Mesenchymal stem cell (in vitro differentiated cells and primary cell): Measurements from ENCODE around the gene PARN.
"Not testable (repeated sequence)": the region's sequence is repeated elsewhere in the genome, so short reads cannot be mapped to it uniquely, and the experiment has no call there.

Experiments
- DNase-seq: peaks from one replicate; pipeline ENCODE4 v3.0.0-alpha.2; 2013
- H2AFZ ChIP-seq: one replicate; pipeline ENCODE4 v1.6.1; 2013; ENCODE audit warnings: low read depth, mild to moderate bottlenecking, control low read depth, inconsistent platforms, low read length, moderate library complexity
- H2AK5ac ChIP-seq: 2 replicates; pipeline ENCODE4 v1.6.1; 2013; ENCODE audit warnings: low read length, moderate library complexity, mild to moderate bottlenecking, inconsistent platforms; ENCODE audit not compliant: severe bottlenecking
- H2BK120ac ChIP-seq: one replicate; pipeline ENCODE4 v1.6.1; 2013; ENCODE audit warnings: low read depth, mild to moderate bottlenecking, inconsistent platforms, low read length, moderate library complexity
- H2BK12ac ChIP-seq, 2 experiments: one replicate each; pipeline ENCODE4 v1.6.1; 2013; ENCODE audit warnings: inconsistent platforms in 2 of 2, low read length in 2 of 2, mild to moderate bottlenecking in 2 of 2, moderate library complexity in 2 of 2, control low read depth in 1 of 2
- H2BK15ac ChIP-seq: one replicate; pipeline ENCODE4 v1.6.1; 2013; ENCODE audit warnings: mild to moderate bottlenecking, low read depth, inconsistent platforms; ENCODE audit not compliant: poor library complexity, severe bottlenecking
- H2BK5ac ChIP-seq: 2 replicates; pipeline ENCODE4 v1.6.1; 2013; ENCODE audit warnings: low read depth, mild to moderate bottlenecking, low read length, control low read depth, inconsistent platforms; ENCODE audit not compliant: poor library complexity, severe bottlenecking
- H3K14ac ChIP-seq, 2 experiments: one replicate each; pipeline ENCODE4 v1.6.1; 2013; ENCODE audit warnings: inconsistent platforms in 2 of 2, low read length in 2 of 2, control low read depth in 1 of 2, mild to moderate bottlenecking in 1 of 2, moderate library complexity in 1 of 2
- H3K18ac ChIP-seq, 2 experiments: one replicate each; pipeline ENCODE4 v1.6.1; 2013; ENCODE audit warnings: inconsistent platforms in 2 of 2, low read length in 2 of 2, control low read depth in 1 of 2, low read depth in 1 of 2, mild to moderate bottlenecking in 1 of 2
- H3K23ac ChIP-seq, 2 experiments: one replicate each; pipeline ENCODE4 v1.6.1; 2013; ENCODE audit warnings: inconsistent platforms in 2 of 2, low read length in 2 of 2, mild to moderate bottlenecking in 2 of 2, moderate library complexity in 2 of 2, control low read depth in 1 of 2
- H3K27ac ChIP-seq: 2 replicates; pipeline ENCODE4 v1.5.1; 2013; ENCODE audit warnings: mild to moderate bottlenecking, moderate library complexity, low read length, control low read depth, inconsistent platforms; ENCODE audit not compliant: poor library complexity, severe bottlenecking
- H3K27me3 ChIP-seq, 2 experiments: 2 replicates each; pipeline versions ENCODE4 v1.6.1 to v1.7.0; 2013; ENCODE audit warnings: low read length in 2 of 2, mild to moderate bottlenecking in 2 of 2, moderate library complexity in 2 of 2, control low read depth in 1 of 2, inconsistent platforms in 1 of 2; ENCODE audit not compliant: control insufficient read depth in 1 of 2, insufficient read depth in 1 of 2
- H3K36me3 ChIP-seq, 2 experiments: 2 replicates each; pipeline versions ENCODE4 v1.6.1 to v1.7.0; 2013; ENCODE audit warnings: low read length in 2 of 2, control low read depth in 1 of 2, inconsistent platforms in 1 of 2, low read depth in 1 of 2, mild to moderate bottlenecking in 1 of 2; ENCODE audit not compliant: insufficient read depth in 2 of 2, control insufficient read depth in 1 of 2
- H3K4ac ChIP-seq, 2 experiments: one replicate each; pipeline ENCODE4 v1.6.1; 2013; ENCODE audit warnings: inconsistent platforms in 2 of 2, low read length in 2 of 2, mild to moderate bottlenecking in 2 of 2, moderate library complexity in 2 of 2, control low read depth in 1 of 2, low read depth in 1 of 2
- H3K4me1 ChIP-seq: 2 replicates; pipeline ENCODE4 v1.6.1; 2013; ENCODE audit warnings: low read depth, low read length, control low read depth; ENCODE audit not compliant: control insufficient read depth, insufficient read depth
- H3K4me2 ChIP-seq: 2 replicates; pipeline ENCODE4 v1.6.1; 2013; ENCODE audit warnings: low read length, mild to moderate bottlenecking, inconsistent platforms; ENCODE audit not compliant: poor library complexity, severe bottlenecking
- H3K4me3 ChIP-seq, 2 experiments: 2 replicates each; pipeline versions ENCODE4 v1.5.1 to v1.7.0; 2013; ENCODE audit warnings: low read length in 2 of 2, mild to moderate bottlenecking in 2 of 2, control low read depth in 1 of 2, low read depth in 1 of 2; ENCODE audit not compliant: insufficient read depth in 1 of 2
- H3K79me1 ChIP-seq: replicated peaks from 2 replicates; pipeline ENCODE4 v1.6.1; 2013; ENCODE audit warnings: mild to moderate bottlenecking, control low read depth, low read length, inconsistent platforms; ENCODE audit not compliant: poor library complexity, severe bottlenecking
- H3K9ac ChIP-seq: 2 replicates; pipeline ENCODE4 v1.7.0; 2013; ENCODE audit warnings: mild to moderate bottlenecking, low read length, moderate library complexity
- H3K9me3 ChIP-seq: 2 replicates; pipeline ENCODE4 v1.7.0; 2013; ENCODE audit warnings: mild to moderate bottlenecking, low read length; ENCODE audit not compliant: control insufficient read depth
- H4K8ac ChIP-seq: one replicate; pipeline ENCODE4 v1.6.1; 2013; ENCODE audit warnings: inconsistent platforms, mild to moderate bottlenecking, low read length, moderate library complexity
- H4K91ac ChIP-seq: one replicate; pipeline ENCODE4 v1.6.1; 2013; ENCODE audit warnings: mild to moderate bottlenecking, low read length, inconsistent platforms
- WGBS: methylation state at CpG from one replicate; pipeline ENCODE4 v1.1.7; 2013; ENCODE audit warnings: mixed read lengths; 5-methylcytosine and 5-hydroxymethylcytosine counted together

The PARN gene

GRCh38 chr16:14544846-14545245 is 85.2 kb downstream of the PARN start:
- H3K79me1 ChIP-seq, result peaks cover 17% of the 10 kb centered on the region
- H3K4me1 ChIP-seq, H2BK5ac ChIP-seq, H3K4me2 ChIP-seq, H4K91ac ChIP-seq, H2BK15ac ChIP-seq, H2AFZ ChIP-seq, H3K9ac ChIP-seq, H2AK5ac ChIP-seq, H3K14ac ChIP-seq, DNase-seq, H3K23ac ChIP-seq, H3K4ac ChIP-seq, H4K8ac ChIP-seq, H3K27me3 ChIP-seq, H2BK12ac ChIP-seq, H3K18ac ChIP-seq, H3K4me3 ChIP-seq, H2BK120ac ChIP-seq, H3K27ac ChIP-seq: not testable (repeated sequence)
- 87% methylated on average over 2 of the region's 4 CpGs for WGBS
- peaks cover 23% of the 10 kb centered on the region for H3K9me3 ChIP-seq
- H3K36me3 ChIP-seq, result peaks cover 29 to 53% of the 10 kb centered on the region in 2 experiments

GRCh38 chr16:14539631-14540030 is 90.4 kb downstream of the PARN start:
- H3K4me1 ChIP-seq, result peaks cover 5% of the 10 kb centered on the region
- H3K14ac ChIP-seq, result no peak overlapping the region
- H3K79me1 ChIP-seq, result peaks cover 10% of the 10 kb centered on the region
- no peak overlapping the region for H3K18ac ChIP-seq
- no peak overlapping the region for H2BK12ac ChIP-seq
- H2BK15ac ChIP-seq, result no peak overlapping the region
- H2AK5ac ChIP-seq, result no peak overlapping the region
- no peak overlapping the region for H2BK120ac ChIP-seq
- H3K4ac ChIP-seq, result no peak overlapping the region
- no peaks in the 10 kb centered on the region for H3K27me3 ChIP-seq
- H3K27ac ChIP-seq, result no peak overlapping the region
- no peak overlapping the region for H2AFZ ChIP-seq
- no peak overlapping the region for H3K4me3 ChIP-seq
- H3K36me3 ChIP-seq, result peaks cover 21 to 27% of the 10 kb centered on the region in 2 experiments
- H3K9me3 ChIP-seq, result peaks cover 23% of the 10 kb centered on the region
- H3K9ac ChIP-seq, result no peak overlapping the region
- DNase-seq, result no peak
- 69% methylated on average over 2 of the region's 2 CpGs for WGBS
- H3K23ac ChIP-seq, result no peak overlapping the region
- H2BK5ac ChIP-seq, result no peak overlapping the region
- H4K91ac ChIP-seq, result no peak overlapping the region
- no peak overlapping the region for H3K4me2 ChIP-seq
- H4K8ac ChIP-seq, result no peak overlapping the region

- H2BK120ac ChIP-seq, result no peak overlapping the region
- H3K27me3 ChIP-seq, result no peaks in the 10 kb centered on the region
- H3K4me2 ChIP-seq, result no peak overlapping the region
- H3K18ac ChIP-seq, result no peak overlapping the region
- H3K36me3 ChIP-seq, result peaks cover 19 to 23% of the 10 kb centered on the region in 2 experiments
- no peak overlapping the region for H3K9ac ChIP-seq
- peaks cover 23% of the 10 kb centered on the region for H3K9me3 ChIP-seq
- H3K27ac ChIP-seq, result no peak overlapping the region
- H3K23ac ChIP-seq, result no peak overlapping the region
- peaks cover 10% of the 10 kb centered on the region for H3K79me1 ChIP-seq
- no peak overlapping the region for H2AK5ac ChIP-seq
- 100% methylated on average over 3 of the region's 5 CpGs for WGBS
- H3K4ac ChIP-seq, result no peak overlapping the region
- no peak overlapping the region for H2BK5ac ChIP-seq
- H4K91ac ChIP-seq, result no peak overlapping the region
- H2BK12ac ChIP-seq, result no peak overlapping the region
- peaks cover 5% of the 10 kb centered on the region for H3K4me1 ChIP-seq
- no peak overlapping the region for H2AFZ ChIP-seq
- no peak overlapping the region for H2BK15ac ChIP-seq
- no peak overlapping the region for H4K8ac ChIP-seq
- no peak overlapping the region for H3K14ac ChIP-seq
- no peak for DNase-seq
- H3K4me3 ChIP-seq, result no peak overlapping the region
These were observed 90.9 kb downstream of the PARN start for GRCh38 chr16:14539156-14539555.

- Histone ChIP-seq H2AFZ (no peak overlapping the region), H3K79me1 (peaks cover 9% of the 10 kb centered on the region), H2BK12ac (no peak overlapping the region), H3K23ac (no peak overlapping the region), H4K91ac (no peak overlapping the region), H2BK120ac (no peak overlapping the region), H3K4me1 (peaks cover 5% of the 10 kb centered on the region), H2BK5ac (no peak overlapping the region), H3K14ac (no peak overlapping the region), H3K4me2 (no peak overlapping the region), H4K8ac (no peak overlapping the region), H2BK15ac (no peak overlapping the region), H3K36me3 (peaks cover 14 to 20% of the 10 kb centered on the region in 2 experiments), H3K18ac (no peak overlapping the region), H2AK5ac (no peak overlapping the region), H3K27me3 (no peaks in the 10 kb centered on the region), H3K27ac (no peak overlapping the region), H3K9ac (no peak overlapping the region), H3K4me3 (no peak overlapping the region), H3K4ac (no peak overlapping the region), H3K9me3 (peaks cover 21% of the 10 kb centered on the region)
- WGBS, result 96% methylated on average over 7 of the region's 7 CpGs
- no peak for DNase-seq
These were observed 91.5 kb downstream of the PARN start for GRCh38 chr16:14538604-14539003.
